ENCODE results near the gene FMNL2.

The FMNL2 gene

DNA sequence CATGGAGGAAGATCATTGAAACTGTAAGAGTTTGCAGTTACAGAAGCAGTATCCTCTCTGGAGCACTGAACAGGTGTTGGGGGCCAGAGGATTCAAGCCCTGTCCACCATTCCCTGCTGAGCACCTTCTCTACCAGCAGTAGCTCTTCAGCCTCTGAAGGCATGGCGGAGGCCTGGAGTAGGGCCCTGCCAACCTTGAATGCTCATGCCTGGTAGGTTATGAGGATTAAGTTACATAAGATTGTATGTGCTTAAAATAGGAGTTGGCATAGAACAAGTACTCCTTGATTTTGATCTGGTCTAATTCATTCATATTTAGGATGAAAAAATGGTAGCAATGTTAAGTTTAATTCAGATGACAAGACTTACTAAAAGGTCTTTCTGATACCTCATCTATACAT is 40.2 kb downstream of the FMNL2 start:
- Histone ChIP-seq H3K9ac (ENCODE audit: low read length) (no peak overlapping the region), H3K4me3 (ENCODE audit: insufficient read depth in 1 of 2, low read depth in 1 of 2, low read length in 2 of 2) (no peak overlapping the region), H4K8ac (ENCODE audit: low read length) (no peak overlapping the region), H2BK120ac (ENCODE audit: low read depth, low read length) (no peak overlapping the region), H3K4ac (ENCODE audit: low read depth in 1 of 2, low read length in 2 of 2) (no peak overlapping the region), H3K36me3 (ENCODE audit: control insufficient read depth in 1 of 2, insufficient read depth in 2 of 2, low read depth in 1 of 2, low read length in 2 of 2) (no peaks in the 10 kb centered on the region), H3K9me3 (ENCODE audit: control insufficient read depth, low read length) (no peaks in the 10 kb centered on the region), H3K4me2 (ENCODE audit: low read length, poor library complexity, severe bottlenecking) (no peak overlapping the region), H2BK12ac (ENCODE audit: low read length in 2 of 2) (peak overlapping the region in 1 of 2 experiments; percentile 15), H3K18ac (ENCODE audit: low read depth in 1 of 2, low read length in 2 of 2) (no peak overlapping the region), H3K23ac (ENCODE audit: low read length in 2 of 2) (no peak overlapping the region), H3K27me3 (ENCODE audit: control insufficient read depth in 1 of 2, insufficient read depth in 1 of 2, low read length in 2 of 2) (no peaks in the 10 kb centered on the region), H3K27ac (ENCODE audit: low read length, poor library complexity, severe bottlenecking) (no peak overlapping the region), H3K79me1 (replicated peaks; ENCODE audit: low read length, poor library complexity, severe bottlenecking) (peaks cover 20% of the 10 kb centered on the region), H3K14ac (ENCODE audit: low read length in 2 of 2) (no peak overlapping the region), H2BK15ac (ENCODE audit: low read depth, poor library complexity, severe bottlenecking) (no peak overlapping the region), H2AK5ac (ENCODE audit: low read length, severe bottlenecking) (no peak overlapping the region), H2AFZ (ENCODE audit: low read depth, low read length) (no peak overlapping the region), H2BK5ac (ENCODE audit: low read depth, low read length, poor library complexity, severe bottlenecking) (no peak overlapping the region), H4K91ac (ENCODE audit: low read length) (no peak overlapping the region), H3K4me1 (ENCODE audit: control insufficient read depth, insufficient read depth, low read depth, low read length) (peaks cover 3% of the 10 kb centered on the region)
- no peak for DNase-seq
- WGBS, result 100% methylated on average over 1 of the region's 1 CpG

DNA sequence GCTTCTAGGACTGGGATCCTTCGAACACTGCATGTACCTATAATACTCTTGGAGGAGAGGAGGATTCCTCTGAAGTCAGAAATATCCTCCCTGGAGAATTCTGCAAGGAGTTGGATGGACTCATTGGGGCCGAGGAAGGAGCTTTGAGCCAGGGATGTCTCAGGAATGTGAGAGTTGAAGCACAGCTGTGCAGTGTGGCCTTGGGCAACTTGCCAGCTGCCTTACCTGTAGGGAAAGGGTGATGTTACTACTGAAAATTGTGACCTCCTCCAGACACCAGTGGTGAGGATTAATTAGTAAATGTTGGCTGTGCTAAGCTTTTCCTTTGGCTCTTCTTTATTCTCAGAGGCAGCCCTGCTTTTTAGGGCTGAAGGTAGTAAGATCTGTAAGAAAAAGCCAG is 41.4 kb downstream of the FMNL2 start:
- Histone ChIP-seq H3K9ac (ENCODE audit: low read length) (no peak overlapping the region), H3K18ac (ENCODE audit: low read depth in 1 of 2, low read length in 2 of 2) (no peak overlapping the region), H3K14ac (ENCODE audit: low read length in 2 of 2) (no peak overlapping the region), H3K4me2 (ENCODE audit: low read length, poor library complexity, severe bottlenecking) (no peak overlapping the region), H3K79me1 (replicated peaks; ENCODE audit: low read length, poor library complexity, severe bottlenecking) (peaks cover 24% of the 10 kb centered on the region), H2BK5ac (ENCODE audit: low read depth, low read length, poor library complexity, severe bottlenecking) (no peak overlapping the region), H3K36me3 (ENCODE audit: control insufficient read depth in 1 of 2, insufficient read depth in 2 of 2, low read depth in 1 of 2, low read length in 2 of 2) (no peaks in the 10 kb centered on the region), H2BK120ac (ENCODE audit: low read depth, low read length) (no peak overlapping the region), H2BK15ac (ENCODE audit: low read depth, poor library complexity, severe bottlenecking) (no peak overlapping the region), H3K23ac (ENCODE audit: low read length in 2 of 2) (no peak overlapping the region), H2AK5ac (ENCODE audit: low read length, severe bottlenecking) (no peak overlapping the region), H2BK12ac (ENCODE audit: low read length in 2 of 2) (no peak overlapping the region), H4K91ac (ENCODE audit: low read length) (no peak overlapping the region), H3K4me1 (ENCODE audit: control insufficient read depth, insufficient read depth, low read depth, low read length) (peaks cover 3% of the 10 kb centered on the region), H4K8ac (ENCODE audit: low read length) (no peak overlapping the region), H3K4me3 (ENCODE audit: insufficient read depth in 1 of 2, low read depth in 1 of 2, low read length in 2 of 2) (no peak overlapping the region), H2AFZ (ENCODE audit: low read depth, low read length) (no peak overlapping the region), H3K27ac (ENCODE audit: low read length, poor library complexity, severe bottlenecking) (no peak overlapping the region), H3K27me3 (ENCODE audit: control insufficient read depth in 1 of 2, insufficient read depth in 1 of 2, low read length in 2 of 2) (no peaks in the 10 kb centered on the region), H3K9me3 (ENCODE audit: control insufficient read depth, low read length) (no peaks in the 10 kb centered on the region), H3K4ac (ENCODE audit: low read depth in 1 of 2, low read length in 2 of 2) (no peak overlapping the region)
- no peak for DNase-seq
- WGBS, result 95% methylated on average over 2 of the region's 2 CpGs

DNA sequence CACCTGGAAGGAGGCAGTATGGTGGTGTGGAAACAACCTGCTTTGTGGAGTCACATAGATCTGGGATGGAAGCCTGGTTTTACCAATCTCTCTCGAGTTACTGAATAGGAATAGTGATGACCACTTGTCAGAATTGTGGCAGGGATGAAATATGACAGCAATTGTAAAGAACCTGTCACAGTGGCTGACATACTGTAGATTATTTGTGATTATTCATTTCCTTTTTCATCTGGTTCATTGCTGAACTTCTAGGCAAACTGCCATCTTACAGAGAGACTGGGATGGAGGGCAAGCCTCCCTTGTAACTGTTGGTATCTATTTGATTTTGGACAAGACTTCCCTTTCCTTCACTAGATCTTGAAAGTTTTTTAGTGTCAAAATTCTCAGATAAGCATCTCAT is 42.0 kb downstream of the FMNL2 start:
- Histone ChIP-seq H2AK5ac (ENCODE audit: low read length, severe bottlenecking) (no peak overlapping the region), H3K4me2 (ENCODE audit: low read length, poor library complexity, severe bottlenecking) (no peak overlapping the region), H3K23ac (ENCODE audit: low read length in 2 of 2) (no peak overlapping the region), H3K9me3 (ENCODE audit: control insufficient read depth, low read length) (no peaks in the 10 kb centered on the region), H3K9ac (ENCODE audit: low read length) (no peak overlapping the region), H4K91ac (ENCODE audit: low read length) (no peak overlapping the region), H3K79me1 (replicated peaks; ENCODE audit: low read length, poor library complexity, severe bottlenecking) (peaks cover 23% of the 10 kb centered on the region), H3K14ac (ENCODE audit: low read length in 2 of 2) (no peak overlapping the region), H2BK5ac (ENCODE audit: low read depth, low read length, poor library complexity, severe bottlenecking) (no peak overlapping the region), H2BK12ac (ENCODE audit: low read length in 2 of 2) (no peak overlapping the region), H4K8ac (ENCODE audit: low read length) (no peak overlapping the region), H3K4me1 (ENCODE audit: control insufficient read depth, insufficient read depth, low read depth, low read length) (peaks cover 5% of the 10 kb centered on the region), H2BK120ac (ENCODE audit: low read depth, low read length) (no peak overlapping the region), H3K36me3 (ENCODE audit: control insufficient read depth in 1 of 2, insufficient read depth in 2 of 2, low read depth in 1 of 2, low read length in 2 of 2) (no peaks in the 10 kb centered on the region), H2AFZ (ENCODE audit: low read depth, low read length) (no peak overlapping the region), H3K4ac (ENCODE audit: low read depth in 1 of 2, low read length in 2 of 2) (no peak overlapping the region), H3K4me3 (ENCODE audit: insufficient read depth in 1 of 2, low read depth in 1 of 2, low read length in 2 of 2) (no peak overlapping the region), H3K27ac (ENCODE audit: low read length, poor library complexity, severe bottlenecking) (no peak overlapping the region), H2BK15ac (ENCODE audit: low read depth, poor library complexity, severe bottlenecking) (no peak overlapping the region), H3K27me3 (ENCODE audit: control insufficient read depth in 1 of 2, insufficient read depth in 1 of 2, low read length in 2 of 2) (no peaks in the 10 kb centered on the region), H3K18ac (ENCODE audit: low read depth in 1 of 2, low read length in 2 of 2) (no peak overlapping the region)
- WGBS, result 100% methylated on average over 1 of the region's 1 CpG
- no peak for DNase-seq

DNA sequence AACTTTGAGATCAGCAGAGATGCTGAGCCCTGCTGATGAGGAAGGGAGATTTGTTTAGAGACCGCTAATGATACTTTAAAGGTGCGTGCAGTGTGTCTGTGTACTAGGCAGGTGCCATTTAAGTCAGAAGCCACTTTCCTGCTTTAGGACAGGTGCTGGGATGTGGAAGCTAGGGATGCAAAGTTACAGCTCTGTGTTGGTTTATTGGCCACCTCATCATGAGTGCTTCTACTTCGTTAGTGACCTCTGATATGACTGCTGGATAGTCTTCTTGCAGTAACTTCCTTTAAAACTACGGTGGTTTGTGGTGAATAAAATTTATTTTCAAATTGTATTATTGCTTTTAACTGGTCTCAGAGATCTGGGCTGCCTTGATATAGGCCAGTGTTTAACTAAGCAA is 44.1 kb downstream of the FMNL2 start:
- Histone ChIP-seq H3K9me3 (ENCODE audit: control insufficient read depth, low read length) (no peaks in the 10 kb centered on the region), H3K4ac (ENCODE audit: low read depth in 1 of 2, low read length in 2 of 2) (no peak overlapping the region), H3K14ac (ENCODE audit: low read length in 2 of 2) (no peak overlapping the region), H3K27ac (ENCODE audit: low read length, poor library complexity, severe bottlenecking) (no peak overlapping the region), H2BK15ac (ENCODE audit: low read depth, poor library complexity, severe bottlenecking) (no peak overlapping the region), H2AK5ac (ENCODE audit: low read length, severe bottlenecking) (peak overlapping the region; percentile 26), H3K4me1 (ENCODE audit: control insufficient read depth, insufficient read depth, low read depth, low read length) (peaks cover 5% of the 10 kb centered on the region), H2BK5ac (ENCODE audit: low read depth, low read length, poor library complexity, severe bottlenecking) (no peak overlapping the region), H2AFZ (ENCODE audit: low read depth, low read length) (no peak overlapping the region), H3K27me3 (ENCODE audit: control insufficient read depth in 1 of 2, insufficient read depth in 1 of 2, low read length in 2 of 2) (no peaks in the 10 kb centered on the region), H3K4me2 (ENCODE audit: low read length, poor library complexity, severe bottlenecking) (no peak overlapping the region), H3K36me3 (ENCODE audit: control insufficient read depth in 1 of 2, insufficient read depth in 2 of 2, low read depth in 1 of 2, low read length in 2 of 2) (no peaks in the 10 kb centered on the region), H3K18ac (ENCODE audit: low read depth in 1 of 2, low read length in 2 of 2) (peak overlapping the region in 1 of 2 experiments; percentile 8), H4K91ac (ENCODE audit: low read length) (no peak overlapping the region), H3K23ac (ENCODE audit: low read length in 2 of 2) (no peak overlapping the region), H3K79me1 (replicated peaks; ENCODE audit: low read length, poor library complexity, severe bottlenecking) (peaks cover 20% of the 10 kb centered on the region), H3K4me3 (ENCODE audit: insufficient read depth in 1 of 2, low read depth in 1 of 2, low read length in 2 of 2) (no peak overlapping the region), H2BK120ac (ENCODE audit: low read depth, low read length) (no peak overlapping the region), H4K8ac (ENCODE audit: low read length) (no peak overlapping the region), H2BK12ac (ENCODE audit: low read length in 2 of 2) (no peak overlapping the region), H3K9ac (ENCODE audit: low read length) (no peak overlapping the region)
- 85% methylated on average over 4 of the region's 4 CpGs for WGBS
- no peak for DNase-seq

Data from mesenchymal stem cell (in vitro differentiated cells and primary cell).